ENCODE data around the gene REXO1. TPM values are rescaled to one million over a fixed set of nuclear protein-coding genes. Genes with fewer than 3 reads are reported as not detected.
A peak's percentile ranks its signal among the peaks of the same experiment; 100 is the strongest.

Gene REXO1
- total RNA-seq, 1 experiment from 2014 or later, result 43.0 TPM

GRCh38 chr19:1827566-1828278, 20.6 kb downstream of the REXO1 start:
- Mint-ChIP-seq H3K9me3 (ENCODE audit: unreplicated experiment) (no peaks in the 10 kb centered on the region), H3K27ac (ENCODE audit: unreplicated experiment) (no peak overlapping the region), H3K4me1 (ENCODE audit: low read depth, unreplicated experiment) (no peaks in the 10 kb centered on the region), H3K36me3 (ENCODE audit: insufficient read depth, unreplicated experiment) (peaks cover 40% of the 10 kb centered on the region), H3K4me3 (ENCODE audit: unreplicated experiment) (no peak overlapping the region), H3K27me3 (ENCODE audit: insufficient read depth, unreplicated experiment) (no peaks in the 10 kb centered on the region)
- Histone ChIP-seq H3K36me3 (ENCODE audit: control insufficient read depth, insufficient read depth, low read length) (no peaks in the 10 kb centered on the region; the same call in 1 of the 2 replicates), H3K27me3 (replicated peaks; ENCODE audit: control insufficient read depth, insufficient read depth, low read length) (no peaks in the 10 kb centered on the region), H3K4me3 (ENCODE audit: low read depth, low read length) (no peak overlapping the region), H3K9me3 (no peaks in the 10 kb centered on the region), H3K4me1 (no peaks in the 10 kb centered on the region)
- ChIA-PET POLR2A (no interaction called here), CTCF (no interaction called here)
- no peak for TF ChIP-seq CTCF (IDR thresholded peaks at IDR 0.05; ENCODE audit: insufficient read depth in 1 of 2, low read depth in 1 of 2, low read length in 1 of 2, severe bottlenecking in 1 of 2, unreplicated experiment in 1 of 2)
- intact Hi-C loops (cut with micrococcal nuclease; ENCODE audit: unreplicated experiment), result no loop called here
- DNase-seq, result no peak
- BruUV-seq (replicated peaks), result no TSS peak

- no peak for TF ChIP-seq CTCF (IDR thresholded peaks at IDR 0.05; ENCODE audit: insufficient read depth in 1 of 2, low read depth in 1 of 2, low read length in 1 of 2, severe bottlenecking in 1 of 2, unreplicated experiment in 1 of 2)
- Mint-ChIP-seq H3K4me3 (ENCODE audit: unreplicated experiment) (no peak overlapping the region), H3K27me3 (ENCODE audit: insufficient read depth, unreplicated experiment) (no peaks in the 10 kb centered on the region), H3K27ac (ENCODE audit: unreplicated experiment) (no peak overlapping the region), H3K4me1 (ENCODE audit: low read depth, unreplicated experiment) (no peaks in the 10 kb centered on the region), H3K36me3 (ENCODE audit: insufficient read depth, unreplicated experiment) (peaks cover 43% of the 10 kb centered on the region), H3K9me3 (ENCODE audit: unreplicated experiment) (no peaks in the 10 kb centered on the region)
- intact Hi-C loops (cut with micrococcal nuclease; ENCODE audit: unreplicated experiment), result no loop called here
- Histone ChIP-seq H3K36me3 (ENCODE audit: control insufficient read depth, insufficient read depth, low read length) (no peaks in the 10 kb centered on the region; the same call in 1 of the 2 replicates), H3K4me1 (no peaks in the 10 kb centered on the region), H3K27me3 (replicated peaks; ENCODE audit: control insufficient read depth, insufficient read depth, low read length) (no peaks in the 10 kb centered on the region), H3K9me3 (no peaks in the 10 kb centered on the region), H3K4me3 (ENCODE audit: low read depth, low read length) (no peak overlapping the region)
- no peak for DNase-seq
- ChIA-PET CTCF (interaction anchor here (0.5 to 1.7 kb wide), 14 partner anchors 8 to 957 kb away, joined by 3 to 16 read pairs (median 3); no protein-coding TSS in a partner anchor), POLR2A (interaction anchor here (0.5 kb wide), 1 partner anchor 11 kb away, joined by 3 read pairs; no protein-coding TSS in a partner anchor)
- TSS peak; percentile 37 for BruUV-seq (replicated peaks)
These were observed 21.4 kb downstream of the REXO1 start for GRCh38 chr19:1826557-1827521.

- peak; percentile 71 to 85 for DNase-seq
- no peaks in the 10 kb centered on the region for H3K27me3 Mint-ChIP-seq (ENCODE audit: insufficient read depth, unreplicated experiment)
- CTCF ChIA-PET, result interaction anchor here (0.5 to 1.7 kb wide), 14 partner anchors 9 to 957 kb away, joined by 3 to 16 read pairs (median 3); no protein-coding TSS in a partner anchor
- H3K4me1 ChIP-seq, result no peaks in the 10 kb centered on the region
- peaks cover 48% of the 10 kb centered on the region for H3K36me3 Mint-ChIP-seq (ENCODE audit: insufficient read depth, unreplicated experiment)
- peak; percentile 81 to 88 for TF ChIP-seq CTCF (IDR thresholded peaks at IDR 0.05; ENCODE audit: insufficient read depth in 1 of 2, low read depth in 1 of 2, low read length in 1 of 2, severe bottlenecking in 1 of 2, unreplicated experiment in 1 of 2)
- intact Hi-C loops (cut with micrococcal nuclease; ENCODE audit: unreplicated experiment), result no loop called here
- no peak overlapping the region for H3K4me3 Mint-ChIP-seq (ENCODE audit: unreplicated experiment)
- POLR2A ChIA-PET, result no interaction called here
- no peaks in the 10 kb centered on the region for H3K9me3 Mint-ChIP-seq (ENCODE audit: unreplicated experiment)
- H3K36me3 ChIP-seq (ENCODE audit: control insufficient read depth, insufficient read depth, low read length), result no peaks in the 10 kb centered on the region; the same call in 1 of the 2 replicates
- no peaks in the 10 kb centered on the region for H3K4me1 Mint-ChIP-seq (ENCODE audit: low read depth, unreplicated experiment)
- no peaks in the 10 kb centered on the region for H3K27me3 ChIP-seq (replicated peaks; ENCODE audit: control insufficient read depth, insufficient read depth, low read length)
- no peak overlapping the region for H3K27ac Mint-ChIP-seq (ENCODE audit: unreplicated experiment)
- no TSS peak for BruUV-seq (replicated peaks)
- H3K9me3 ChIP-seq, result no peaks in the 10 kb centered on the region
- no peak overlapping the region for H3K4me3 ChIP-seq (ENCODE audit: low read depth, low read length)
These were observed 22.2 kb downstream of the REXO1 start for GRCh38 chr19:1825909-1826556.
